A673 (cell line): ENCODE data around the gene CCL25. TPM values are rescaled to one million over a fixed set of nuclear protein-coding genes. Genes with fewer than 3 reads are reported as not detected.
A peak's percentile ranks its signal among the peaks of the same experiment; 100 is the strongest.

Experiments
- BruUV-seq: library from RNA; stranded (reverse); fragments of 400-500 nt; replicated peaks from 2 replicates; lab custom pipeline; 2021; lab: Mats Ljungman, UMichigan
- CTCF ChIA-PET: fragments of 300-600 bp; sonication (Branson Sonifier 250); formaldehyde crosslinking; loops from one replicate; lab custom pipeline; 2022; ENCODE audit warnings: antibody characterized with exemption; lab: Charles Lee
- POLR2A ChIA-PET: fragments of 300-600 bp; sonication (Branson Sonifier 250); formaldehyde crosslinking; loops from one replicate; lab custom pipeline; 2022; ENCODE audit warnings: antibody characterized with exemption; ENCODE audit not compliant: low non-redundant PET; lab: Charles Lee
- DNase-seq: peaks from one replicate; pipeline ENCODE4 v3.0.0-alpha.2; 2015; ENCODE audit warnings: low spot score
- H3K27ac ChIP-seq: fragments of 200-600 bp; sonication (generic); 2 replicates; pipeline ENCODE4 v1.5.1; 2016; ENCODE audit warnings: mixed run types, low read depth, mild to moderate bottlenecking, mixed read lengths, antibody characterized with exemption, low read length; ENCODE audit not compliant: poor library complexity, severe bottlenecking
- H3K27me3 ChIP-seq: fragments of 200-600 bp; sonication (generic); replicated peaks from 2 replicates; pipeline ENCODE4 v1.6.1; 2017; ENCODE audit warnings: mixed run types, low read depth, mild to moderate bottlenecking, mixed read lengths, antibody characterized with exemption, low read length; ENCODE audit not compliant: insufficient read depth, poor library complexity
- H3K36me3 ChIP-seq: fragments of 200-600 bp; sonication (generic); 2 replicates; pipeline ENCODE4 v1.6.1; 2016; ENCODE audit warnings: mixed run types, mild to moderate bottlenecking, mixed read lengths, antibody characterized with exemption, low read length; ENCODE audit not compliant: insufficient read depth, poor library complexity, severe bottlenecking
- H3K4me1 ChIP-seq: fragments of 200-600 bp; sonication (generic); 2 replicates; pipeline ENCODE4 v1.6.1; 2017; ENCODE audit warnings: mixed run types, mild to moderate bottlenecking, mixed read lengths, antibody characterized with exemption, low read length; ENCODE audit not compliant: insufficient read depth, poor library complexity, severe bottlenecking
- H3K4me3 ChIP-seq: fragments of 200-600 bp; sonication (generic); 2 replicates; pipeline ENCODE4 v1.5.1; 2016; ENCODE audit warnings: low read depth, mixed run types, mild to moderate bottlenecking, mixed read lengths, low read length; ENCODE audit not compliant: poor library complexity, severe bottlenecking
- H3K9me3 ChIP-seq: fragments of 200-600 bp; sonication (generic); 2 replicates; pipeline ENCODE4 v1.6.1; 2016; ENCODE audit warnings: mixed run types, low read depth, mild to moderate bottlenecking, mixed read lengths, antibody characterized with exemption, low read length; ENCODE audit not compliant: poor library complexity, severe bottlenecking
- EZH2 ChIP-seq: fragments of 200-600 bp; sonication (generic); IDR thresholded peaks from 2 replicates; pipeline ENCODE4 v1.6.1; 2017; ENCODE audit warnings: borderline replicate concordance, low read depth, mild to moderate bottlenecking, mixed read lengths, antibody characterized with exemption, low read length; ENCODE audit not compliant: poor library complexity, severe bottlenecking
- intact Hi-C: fragments of 100-400 bp; cut with micrococcal nuclease; formaldehyde crosslinking; loops from one replicate; pipeline ENCODE4 v1.10.0; 2022; ENCODE audit not compliant: unreplicated experiment
- total RNA-seq: library from RNA; stranded (reverse); gene quantifications from 2 replicates; pipeline ENCODE4 v1.2.3, GENCODE V29; 2021
- TF ChIP-seq, protein P1 (sequence below): fragments of 300-800, 200-600 bp; sonication (generic); conservative IDR thresholded peaks from 2 replicates; pipeline ENCODE4 v1.5.1; 2017; ENCODE audit warnings: low read depth, mild to moderate bottlenecking, antibody characterized with exemption, low read length, moderate library complexity, mixed read lengths

CCL25 gene
- total RNA-seq, 1 experiment from 2014 or later, result not detected

DNA sequence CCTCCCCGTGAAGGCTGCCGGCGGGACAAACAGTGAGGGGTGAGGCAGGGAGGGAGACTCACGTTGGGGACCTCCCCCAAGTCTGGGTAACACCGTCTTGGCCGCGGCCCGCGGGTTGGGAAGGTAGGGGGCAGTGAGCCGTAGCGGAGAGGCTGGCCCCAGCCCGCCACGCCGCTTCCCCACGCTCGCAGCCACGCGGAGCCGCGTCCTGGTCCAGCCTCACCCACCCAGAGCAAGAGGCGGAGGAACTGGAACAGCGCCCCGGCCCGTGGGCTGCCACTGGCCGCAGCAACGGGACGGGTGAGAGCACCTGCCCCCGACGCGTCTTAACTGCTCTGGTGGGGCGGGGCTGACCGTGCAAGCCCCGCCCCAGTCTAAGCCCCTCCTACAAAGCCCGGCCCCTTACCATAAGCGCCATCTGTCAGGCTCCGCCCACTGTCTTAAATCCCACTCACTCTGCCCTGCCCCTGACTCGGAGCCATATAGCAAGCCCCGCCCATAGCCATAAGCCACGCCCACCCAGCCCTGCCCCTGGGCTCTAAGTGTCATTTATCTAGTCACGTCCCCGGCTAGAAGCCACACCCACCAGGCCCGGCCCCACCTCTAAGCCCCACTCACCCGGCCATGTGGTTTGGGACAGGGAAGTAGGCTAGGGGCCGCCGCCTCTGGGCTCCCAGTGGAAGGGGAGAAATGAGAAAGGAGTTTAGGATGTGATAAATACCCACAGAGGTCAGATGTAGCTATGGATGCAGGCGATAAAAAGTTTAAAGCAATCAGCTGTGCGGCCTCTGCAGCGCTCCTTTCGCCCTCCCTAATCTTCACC, 2.1 kb upstream of the CCL25 start:
- peak overlapping the region; percentile 43 for H3K4me3 ChIP-seq
- BruUV-seq, result no TSS peak
- POLR2A ChIA-PET, result no interaction called here

GRCh38 chr19:8054169-8054568, 1.6 kb downstream of the CCL25 start:
- BruUV-seq, result no TSS peak

More for the DNA sequence above, 2.1 kb upstream of the CCL25 start:
- CTCF ChIA-PET, result no interaction called here
- DNase-seq, result peak; percentile 94
- no peaks in the 10 kb centered on the region for H3K36me3 ChIP-seq
- TF ChIP-seq EZH2, result no peak
- TF ChIP-seq, protein P1, sequence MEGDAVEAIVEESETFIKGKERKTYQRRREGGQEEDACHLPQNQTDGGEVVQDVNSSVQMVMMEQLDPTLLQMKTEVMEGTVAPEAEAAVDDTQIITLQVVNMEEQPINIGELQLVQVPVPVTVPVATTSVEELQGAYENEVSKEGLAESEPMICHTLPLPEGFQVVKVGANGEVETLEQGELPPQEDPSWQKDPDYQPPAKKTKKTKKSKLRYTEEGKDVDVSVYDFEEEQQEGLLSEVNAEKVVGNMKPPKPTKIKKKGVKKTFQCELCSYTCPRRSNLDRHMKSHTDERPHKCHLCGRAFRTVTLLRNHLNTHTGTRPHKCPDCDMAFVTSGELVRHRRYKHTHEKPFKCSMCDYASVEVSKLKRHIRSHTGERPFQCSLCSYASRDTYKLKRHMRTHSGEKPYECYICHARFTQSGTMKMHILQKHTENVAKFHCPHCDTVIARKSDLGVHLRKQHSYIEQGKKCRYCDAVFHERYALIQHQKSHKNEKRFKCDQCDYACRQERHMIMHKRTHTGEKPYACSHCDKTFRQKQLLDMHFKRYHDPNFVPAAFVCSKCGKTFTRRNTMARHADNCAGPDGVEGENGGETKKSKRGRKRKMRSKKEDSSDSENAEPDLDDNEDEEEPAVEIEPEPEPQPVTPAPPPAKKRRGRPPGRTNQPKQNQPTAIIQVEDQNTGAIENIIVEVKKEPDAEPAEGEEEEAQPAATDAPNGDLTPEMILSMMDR, result no peak
- H3K27ac ChIP-seq, result no peak overlapping the region
- no peaks in the 10 kb centered on the region for H3K27me3 ChIP-seq
- no peaks in the 10 kb centered on the region for H3K4me1 ChIP-seq
- intact Hi-C loops, result no loop called here
- H3K9me3 ChIP-seq, result no peaks in the 10 kb centered on the region

DNA sequence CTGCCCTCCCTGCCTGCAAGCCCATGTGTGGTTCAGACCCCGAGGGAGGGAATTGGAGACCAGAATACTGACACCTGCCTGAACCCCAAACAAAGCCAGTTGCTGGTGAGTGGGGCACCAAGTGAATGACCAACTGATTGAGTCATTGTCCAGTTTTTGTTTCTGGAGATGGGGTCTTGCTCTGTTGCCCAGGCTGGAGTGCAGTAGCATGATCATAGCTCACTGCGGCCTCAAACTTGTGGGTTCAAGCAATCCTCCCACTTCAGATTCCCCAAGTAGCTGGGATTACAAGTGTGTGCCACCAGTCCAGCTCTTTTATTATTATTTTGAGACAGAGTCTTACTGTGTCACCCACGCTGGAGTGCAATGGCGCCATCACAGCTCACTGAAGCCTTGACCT, 4.0 kb downstream of the CCL25 start:
- ChIA-PET POLR2A (no interaction called here), CTCF (no interaction called here)
- TF ChIP-seq, protein P1, result no peak
- TF ChIP-seq EZH2, result no peak
- no peak for DNase-seq
- intact Hi-C loops, result no loop called here
- H3K27me3 ChIP-seq, result no peaks in the 10 kb centered on the region
- H3K27ac ChIP-seq, result no peak overlapping the region
- no peak overlapping the region for H3K4me3 ChIP-seq
- H3K36me3 ChIP-seq, result no peaks in the 10 kb centered on the region
- no peaks in the 10 kb centered on the region for H3K4me1 ChIP-seq
- no TSS peak for BruUV-seq
- H3K9me3 ChIP-seq, result no peaks in the 10 kb centered on the region

More at GRCh38 chr19:8054169-8054568, 1.6 kb downstream of the CCL25 start:
- ChIA-PET CTCF (no interaction called here), POLR2A (no interaction called here)
- TF ChIP-seq, protein P1, result no peak
- intact Hi-C loops, result no loop called here
- no peak for DNase-seq
- Histone ChIP-seq H3K9me3 (no peaks in the 10 kb centered on the region), H3K27me3 (no peaks in the 10 kb centered on the region), H3K27ac (no peak overlapping the region), H3K4me1 (no peaks in the 10 kb centered on the region), H3K36me3 (no peaks in the 10 kb centered on the region), H3K4me3 (no peak overlapping the region)
